ENCODE data around the gene NRXN3.

- TF ChIP-seq CTCF (conservative IDR thresholded peaks at IDR 0.05; ENCODE audit: low read depth in 2 of 2): no peak
- no peak for TF ChIP-seq POLR2AphosphoS5 (IDR thresholded peaks at IDR 0.05; ENCODE audit: low read depth)
- TF ChIP-seq EZH2 (IDR thresholded peaks at IDR 0.05; ENCODE audit: low read depth, unreplicated experiment): no peak
- TF ChIP-seq, protein P1, sequence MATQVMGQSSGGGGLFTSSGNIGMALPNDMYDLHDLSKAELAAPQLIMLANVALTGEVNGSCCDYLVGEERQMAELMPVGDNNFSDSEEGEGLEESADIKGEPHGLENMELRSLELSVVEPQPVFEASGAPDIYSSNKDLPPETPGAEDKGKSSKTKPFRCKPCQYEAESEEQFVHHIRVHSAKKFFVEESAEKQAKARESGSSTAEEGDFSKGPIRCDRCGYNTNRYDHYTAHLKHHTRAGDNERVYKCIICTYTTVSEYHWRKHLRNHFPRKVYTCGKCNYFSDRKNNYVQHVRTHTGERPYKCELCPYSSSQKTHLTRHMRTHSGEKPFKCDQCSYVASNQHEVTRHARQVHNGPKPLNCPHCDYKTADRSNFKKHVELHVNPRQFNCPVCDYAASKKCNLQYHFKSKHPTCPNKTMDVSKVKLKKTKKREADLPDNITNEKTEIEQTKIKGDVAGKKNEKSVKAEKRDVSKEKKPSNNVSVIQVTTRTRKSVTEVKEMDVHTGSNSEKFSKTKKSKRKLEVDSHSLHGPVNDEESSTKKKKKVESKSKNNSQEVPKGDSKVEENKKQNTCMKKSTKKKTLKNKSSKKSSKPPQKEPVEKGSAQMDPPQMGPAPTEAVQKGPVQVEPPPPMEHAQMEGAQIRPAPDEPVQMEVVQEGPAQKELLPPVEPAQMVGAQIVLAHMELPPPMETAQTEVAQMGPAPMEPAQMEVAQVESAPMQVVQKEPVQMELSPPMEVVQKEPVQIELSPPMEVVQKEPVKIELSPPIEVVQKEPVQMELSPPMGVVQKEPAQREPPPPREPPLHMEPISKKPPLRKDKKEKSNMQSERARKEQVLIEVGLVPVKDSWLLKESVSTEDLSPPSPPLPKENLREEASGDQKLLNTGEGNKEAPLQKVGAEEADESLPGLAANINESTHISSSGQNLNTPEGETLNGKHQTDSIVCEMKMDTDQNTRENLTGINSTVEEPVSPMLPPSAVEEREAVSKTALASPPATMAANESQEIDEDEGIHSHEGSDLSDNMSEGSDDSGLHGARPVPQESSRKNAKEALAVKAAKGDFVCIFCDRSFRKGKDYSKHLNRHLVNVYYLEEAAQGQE (IDR thresholded peaks at IDR 0.05; ENCODE audit: unreplicated experiment): no peak
- no peak for TF ChIP-seq CREB1 (CRISPR knock-in tag; IDR thresholded peaks at IDR 0.05; ENCODE audit: low read depth)
- no peak for TF ChIP-seq EZH2phosphoT487 (IDR thresholded peaks at IDR 0.05; ENCODE audit: unreplicated experiment)
- TF ChIP-seq ZNF331 (CRISPR knock-in tag; IDR thresholded peaks at IDR 0.05; ENCODE audit: low read depth): no peak
- TF ChIP-seq ZNF114 (CRISPR knock-in tag; IDR thresholded peaks at IDR 0.05): no peak
These were observed 1306.4 kb downstream of the NRXN3 start for GRCh38 chr14:79476552-79476951.

Measured in GM23338 (cell line).